Middle frontal gyrus (tissue), 1 donor: ENCODE data around the gene DCAF7.

Experiments used
- DNase-seq: peaks from one replicate; pipeline ENCODE4 v3.0.0-alpha.2; 2015; ENCODE audit warnings: low spot score; ENCODE audit errors: extremely low spot score

DCAF7 gene

GRCh38 chr17:63544467-63545301 lies 5.6 kb upstream of the DCAF7 start:
- no peak for DNase-seq

GRCh38 chr17:63546308-63547082 lies 3.8 kb upstream of the DCAF7 start:
- no peak for DNase-seq

DNA sequence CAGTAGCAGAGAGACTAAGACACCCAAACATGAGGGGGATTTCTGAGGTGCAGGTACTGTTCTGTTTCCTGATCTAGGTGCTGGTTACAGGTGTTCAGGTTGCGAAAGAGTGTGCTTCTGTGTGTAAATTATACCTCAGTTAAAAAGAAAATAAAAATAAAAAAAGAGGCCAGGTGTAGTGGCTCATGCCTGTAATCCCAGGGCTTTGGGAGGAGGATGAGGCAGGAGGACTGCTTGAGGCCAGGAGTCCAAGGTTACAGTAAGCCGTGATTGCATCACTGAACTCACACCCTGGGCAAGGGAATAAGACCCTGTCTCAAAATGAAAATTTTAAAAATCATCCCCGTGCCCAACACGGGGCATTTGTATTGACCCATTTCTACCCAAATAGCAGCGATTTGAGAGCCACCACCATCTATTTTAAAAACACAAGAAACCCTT lies 3.2 kb upstream of the DCAF7 start:
- DNase-seq, result no peak

GRCh38 chr17:63549289-63549945 lies 860 bp upstream of the DCAF7 start:
- no peak for DNase-seq

GRCh38 chr17:63550817-63551639 lies 751 bp downstream of the DCAF7 start:
- no peak for DNase-seq

GRCh38 chr17:63552211-63552610 lies 1.9 kb downstream of the DCAF7 start:
- no peak for DNase-seq

DNA sequence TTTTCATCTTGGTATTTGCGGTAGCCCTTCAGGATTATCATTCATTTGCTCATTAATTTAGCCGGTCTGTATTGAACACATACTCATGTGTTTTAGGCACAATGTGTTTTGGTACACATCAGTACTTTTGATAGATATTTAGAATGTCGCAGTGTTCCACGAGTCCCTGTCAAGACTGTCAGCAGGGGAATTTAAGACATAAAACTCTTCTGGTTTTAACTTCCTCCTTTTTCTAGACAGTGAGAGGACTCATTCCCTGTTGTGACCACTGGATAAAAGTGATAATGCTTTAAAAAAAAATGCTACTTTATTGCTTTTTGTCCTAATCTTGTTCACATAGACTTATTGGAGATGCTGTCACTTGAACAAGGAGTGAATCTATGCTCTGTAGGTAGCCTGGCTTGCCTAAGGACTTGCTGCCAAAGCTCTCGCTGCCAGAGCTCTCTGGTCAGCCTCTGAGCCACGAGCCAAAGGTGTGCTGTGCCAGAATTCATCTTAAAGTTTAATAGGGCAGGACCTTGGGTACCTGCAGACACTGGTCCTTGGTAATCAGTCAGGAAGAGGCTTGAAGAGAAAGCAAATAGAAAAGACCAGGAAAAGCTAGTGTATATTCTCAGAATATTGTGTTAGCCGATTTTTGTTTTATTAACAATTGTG lies 5.4 kb downstream of the DCAF7 start:
- no peak for DNase-seq

DNA sequence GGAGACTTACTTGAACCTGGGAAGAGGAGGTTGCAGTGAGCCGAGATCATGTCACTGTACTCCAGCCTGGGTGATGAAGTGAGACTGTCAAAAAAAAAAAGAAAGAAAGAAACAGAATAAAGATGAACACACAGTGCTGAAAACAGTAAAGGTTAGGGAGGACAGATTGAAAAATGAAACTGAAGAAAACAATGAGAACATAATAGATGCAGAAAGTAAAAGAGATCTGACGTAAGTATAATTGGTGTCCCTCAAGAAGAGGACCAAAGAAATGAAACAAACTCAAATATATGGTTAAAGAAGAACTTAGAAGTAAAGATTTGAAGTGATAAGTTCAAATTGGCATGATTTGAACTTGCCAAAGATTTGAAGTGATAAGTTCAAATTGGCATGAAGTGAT lies 7.1 kb downstream of the DCAF7 start:
- DNase-seq, result no peak

- DNase-seq, result no peak
Observed at GRCh38 chr17:63558441-63558840, 8.2 kb downstream of the DCAF7 start.

GRCh38 chr17:63561819-63562218 lies 11.5 kb downstream of the DCAF7 start:
- no peak for DNase-seq

GRCh38 chr17:63563339-63563738 lies 13.1 kb downstream of the DCAF7 start:
- DNase-seq, result no peak

- no peak for DNase-seq
Observed at GRCh38 chr17:63564562-63564961, 14.3 kb downstream of the DCAF7 start.

DNA sequence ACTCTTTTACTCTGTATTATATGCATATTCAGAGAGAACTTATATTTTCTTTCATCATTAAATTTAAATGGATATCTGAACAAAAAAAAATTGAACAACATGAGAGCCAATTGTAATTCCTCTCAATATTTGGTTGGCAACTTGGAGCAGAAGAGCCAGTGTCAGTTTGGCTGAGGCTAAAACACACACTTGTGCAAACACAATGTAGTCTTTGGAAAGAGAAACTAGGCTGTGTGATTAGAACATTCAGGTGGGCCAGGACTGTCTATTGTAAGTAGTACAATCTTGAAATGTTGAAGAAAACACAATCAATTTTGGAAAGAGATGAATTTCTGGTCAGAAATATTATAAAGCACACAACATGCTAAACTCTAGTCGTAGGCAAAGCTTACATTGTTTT lies 17.0 kb downstream of the DCAF7 start:
- no peak for DNase-seq

GRCh38 chr17:63568563-63568962 lies 18.3 kb downstream of the DCAF7 start:
- no peak for DNase-seq

- no peak for DNase-seq
Observed at GRCh38 chr17:63571632-63572310, 21.5 kb downstream of the DCAF7 start.

DNA sequence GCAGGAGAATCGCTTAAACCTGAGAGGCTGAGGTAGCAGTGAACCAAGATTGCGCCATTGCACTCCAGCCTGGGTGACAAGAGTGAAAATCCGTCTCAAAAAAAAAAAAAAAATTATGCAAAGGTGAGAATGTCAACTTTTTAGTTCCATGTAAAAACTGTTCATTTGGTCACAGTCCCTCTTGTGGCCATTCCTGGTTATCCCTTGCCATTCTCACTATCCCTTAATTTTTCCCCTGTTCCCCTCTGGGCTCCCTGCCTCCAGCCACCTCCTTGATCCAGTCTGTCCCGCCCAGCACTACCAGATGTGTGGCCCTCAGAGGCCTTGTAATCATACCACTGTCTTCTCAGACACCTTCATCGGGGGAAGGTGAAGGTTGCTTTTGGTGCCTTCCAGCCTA lies 23.4 kb downstream of the DCAF7 start:
- no peak for DNase-seq

DNA sequence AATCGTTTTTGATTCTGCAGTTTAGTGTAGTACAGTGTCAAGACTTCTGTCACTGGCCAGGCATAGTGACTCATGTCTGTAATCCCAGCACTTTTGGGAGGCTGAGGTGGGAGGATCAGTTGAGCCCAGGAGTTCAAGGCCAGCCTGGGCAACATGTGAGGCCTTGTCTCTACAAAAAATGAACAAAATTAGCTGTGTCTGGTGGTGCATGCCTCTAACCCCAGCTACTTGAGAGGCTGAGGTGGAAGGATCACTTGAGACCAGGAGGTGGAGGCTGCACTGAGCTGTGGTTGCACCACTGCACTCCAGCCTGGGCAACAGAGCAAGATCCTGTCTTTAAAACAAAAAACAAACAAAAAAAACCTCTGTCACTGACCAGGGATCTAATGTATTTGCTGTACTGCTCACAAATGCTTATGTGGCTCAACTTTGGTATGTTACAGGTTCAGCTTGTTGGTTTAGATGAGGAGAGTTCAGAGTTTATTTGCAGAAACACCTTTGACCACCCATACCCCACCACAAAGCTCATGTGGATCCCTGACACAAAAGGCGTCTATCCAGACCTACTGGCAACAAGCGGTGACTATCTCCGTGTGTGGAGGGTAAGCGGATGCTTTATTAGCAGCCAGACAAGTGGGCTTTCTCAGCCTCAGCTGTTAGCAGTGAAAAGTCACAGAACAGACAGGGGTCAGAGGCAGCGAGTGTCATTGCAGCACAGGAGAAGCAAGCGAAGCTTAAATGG lies 27.9 kb downstream of the DCAF7 start:
- DNase-seq, result no peak

GRCh38 chr17:63578769-63579111 lies 28.5 kb downstream of the DCAF7 start:
- DNase-seq, result no peak

DNA sequence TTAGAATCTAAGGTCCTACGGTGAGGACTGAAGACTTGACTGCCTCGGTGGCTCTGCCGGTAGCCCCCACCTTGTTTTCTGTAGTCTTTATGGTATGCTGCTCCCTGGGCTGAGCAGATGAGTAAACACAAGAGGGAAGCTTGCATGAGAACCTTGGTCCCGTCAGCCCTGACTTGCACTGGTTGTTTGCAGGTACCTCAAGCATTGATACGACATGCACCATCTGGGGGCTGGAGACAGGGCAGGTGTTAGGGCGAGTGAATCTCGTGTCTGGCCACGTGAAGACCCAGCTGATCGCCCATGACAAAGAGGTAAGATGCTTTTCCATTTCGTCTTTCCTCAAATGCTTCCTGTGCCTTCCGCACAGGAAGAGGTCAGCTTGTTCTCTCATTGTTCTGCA lies 29.4 kb downstream of the DCAF7 start:
- no peak for DNase-seq

DNA sequence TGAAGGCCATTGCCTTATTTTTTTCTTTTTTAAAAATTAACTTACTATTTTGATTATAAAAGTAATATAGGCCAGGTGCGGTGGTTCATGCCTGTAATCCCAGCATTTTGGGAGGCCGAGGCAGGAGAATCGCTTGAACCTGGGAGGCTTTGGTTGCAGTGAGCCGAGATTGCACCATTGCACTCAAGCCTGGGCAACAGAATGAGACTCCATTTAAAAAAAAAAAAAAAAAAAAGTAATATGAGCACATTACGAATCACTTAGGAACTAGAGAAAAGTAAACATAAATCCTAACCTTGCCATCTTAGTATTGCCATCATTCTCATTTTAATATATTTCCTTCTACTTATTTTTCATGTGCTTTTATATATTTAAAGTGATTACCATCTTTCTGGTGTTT lies 37.5 kb downstream of the DCAF7 start:
- DNase-seq, result no peak
